HepG2 (cell line): ENCODE data around the gene CPNE4. TPM values are rescaled to one million over a fixed set of nuclear protein-coding genes. Genes with fewer than 3 reads are reported as not detected.

Source experiments
- ATAC-seq: fragments of 200-7000 bp; cut with Tn5 transposase; 3 replicates; pipeline ENCODE4 v1.9.1; 2020; ENCODE audit warnings: mild to moderate bottlenecking, moderate library complexity
- BruUV-seq: library from RNA; stranded (reverse); fragments of 400-500 nt; replicated peaks from 2 replicates; lab custom pipeline; 2021; lab: Mats Ljungman, UMichigan
- CTCF ChIA-PET: fragments of 300-600 bp; formaldehyde crosslinking; extraction: SDS; loops from one replicate; lab custom pipeline; 2021; ENCODE audit warnings: low total read pairs, inconsistent platforms, low intra/inter-chr PET ratio; lab: Yijun Ruan, JAX
- POLR2A ChIA-PET: fragments of 350-600 bp; sonication (Branson Sonifier 250); formaldehyde crosslinking; loops from one replicate; lab custom pipeline; 2020; ENCODE audit warnings: antibody characterized with exemption, inconsistent platforms; lab: Yijun Ruan, JAX
- DNase-seq: peaks from one replicate; pipeline ENCODE4 v3.0.0-alpha.2; 2015; ENCODE audit warnings: low spot score
- FAIRE-seq: peaks from 3 replicates; lab custom pipeline; 2011; peaks lifted over from hg19 to GRCh38; lab: Jason Lieb, UNC
- H2AFZ ChIP-seq: one replicate; pipeline ENCODE4 v1.6.1; 2011; ENCODE audit warnings: low read length, inconsistent platforms
- H3K27ac ChIP-seq: fragments of 300-600 bp; 3 replicates; pipeline ENCODE4 v1.8.0; 2011; ENCODE audit warnings: mixed run types, mild to moderate bottlenecking, mixed read lengths, low read length, inconsistent platforms; ENCODE audit not compliant: insufficient read depth; ENCODE audit errors: extremely low read length
- H3K27me3 ChIP-seq, 2 experiments: fragments of 200-600 bp in 1 of 2; 2 replicates in 1 of 2; 3 replicates in 1 of 2; pipeline versions ENCODE4 v1.6.0 to v1.8.0; 2011; ENCODE audit warnings: low read length in 2 of 2, mild to moderate bottlenecking in 2 of 2, moderate library complexity in 2 of 2, inconsistent platforms in 1 of 2; ENCODE audit not compliant: insufficient read depth in 2 of 2, control insufficient read depth in 1 of 2
- H3K36me3 ChIP-seq, 2 experiments: fragments of 200-600 bp in 1 of 2; replicated peaks in 1 of 2; 2 replicates in 1 of 2; 3 replicates in 1 of 2; pipeline versions ENCODE4 v1.5.1 to v1.8.0; 2011; ENCODE audit warnings: low read length in 2 of 2, inconsistent platforms in 1 of 2; ENCODE audit not compliant: insufficient read depth in 2 of 2, control insufficient read depth in 1 of 2
- H3K4me1 ChIP-seq: 2 replicates; pipeline ENCODE4 v1.5.1; 2012; ENCODE audit warnings: low read length, inconsistent platforms; ENCODE audit not compliant: insufficient read depth
- H3K4me2 ChIP-seq: 2 replicates; pipeline ENCODE4 v1.6.0; 2011; ENCODE audit warnings: low read depth, low read length, inconsistent platforms
- H3K4me3 ChIP-seq, 3 experiments: fragments of 200-600 bp in 1 of 3; sonication (generic), shearing (Covaris generic) in 1 of 3; replicated peaks in 1 of 3; 2 replicates each; pipeline ENCODE4 v1.5.1; 2011 to 2016; ENCODE audit warnings: low read length in 3 of 3, inconsistent platforms in 2 of 3, low read depth in 2 of 3, mild to moderate bottlenecking in 2 of 3, control low read depth in 1 of 3, mixed read lengths in 1 of 3; ENCODE audit not compliant: insufficient read depth in 1 of 3
- H3K79me2 ChIP-seq: one replicate; pipeline ENCODE4 v1.6.1; 2011; ENCODE audit warnings: low read length, inconsistent platforms; ENCODE audit not compliant: insufficient read depth
- H3K9ac ChIP-seq: 2 replicates; pipeline ENCODE4 v1.6.0; 2011; ENCODE audit warnings: mild to moderate bottlenecking, low read depth, low read length, inconsistent platforms; ENCODE audit not compliant: insufficient read depth
- H3K9me3 ChIP-seq: 2 replicates; pipeline ENCODE4 v1.5.1; 2012; ENCODE audit warnings: mild to moderate bottlenecking, low read length
- H4K20me1 ChIP-seq: 2 replicates; pipeline ENCODE4 v1.6.0; 2011; ENCODE audit warnings: inconsistent platforms, mild to moderate bottlenecking, low read length, moderate library complexity; ENCODE audit not compliant: insufficient read depth
- HOXA7 ChIP-seq: sonication (generic); formaldehyde crosslinking; IDR thresholded peaks from 2 replicates; pipeline ENCODE4 v1.8.1; 2022; ENCODE audit warnings: mild to moderate bottlenecking, missing genetic modification reagents, moderate library complexity
- MBNL3 ChIP-seq: fragments of 250-450 bp; sonication (Bioruptor Pico); conservative IDR thresholded peaks from 2 replicates; pipeline ENCODE4 v1.8.0; 2022; ENCODE audit warnings: mild to moderate bottlenecking, inconsistent platforms
- NR2C2 ChIP-seq: sonication (generic); formaldehyde crosslinking; IDR thresholded peaks from 2 replicates; pipeline ENCODE4 v1.4.0; 2020; ENCODE audit warnings: missing genetic modification reagents, mild to moderate bottlenecking, moderate library complexity, borderline replicate concordance
- THYN1 ChIP-seq: sonication (generic); formaldehyde crosslinking; IDR thresholded peaks from 2 replicates; pipeline ENCODE4 v1.8.1; 2023; ENCODE audit warnings: low read depth, mild to moderate bottlenecking, moderate library complexity, missing genetic modification reagents, borderline replicate concordance
- U2AF1 ChIP-seq: fragments of 200-400 bp; formaldehyde crosslinking; optimal IDR thresholded peaks from 2 replicates; pipeline ENCODE3; 2017; ENCODE audit warnings: mild to moderate bottlenecking, low read depth, low read length
- ZFP36 ChIP-seq: fragments of 150-350 bp; IDR thresholded peaks from 2 replicates; pipeline ENCODE4 v1.6.1; 2018; ENCODE audit warnings: borderline replicate concordance, low read length, low read depth; ENCODE audit not compliant: partially characterized antibody
- ZNF331 ChIP-seq: sonication (generic); formaldehyde crosslinking; IDR thresholded peaks from 2 replicates; pipeline ENCODE4 v1.4.0; 2020; ENCODE audit warnings: missing genetic modification reagents
- ZNF430 ChIP-seq: sonication (generic); formaldehyde crosslinking; IDR thresholded peaks from 2 replicates; pipeline ENCODE4 v1.9.0; 2021; ENCODE audit warnings: mild to moderate bottlenecking, missing genetic modification reagents
- ZNF614 ChIP-seq: IDR thresholded peaks from 2 replicates; pipeline ENCODE4 v1.6.1; 2018; ENCODE audit warnings: missing biosample characterization, missing genetic modification reagents, inconsistent platforms, borderline replicate concordance
- ZNF841 ChIP-seq: sonication (generic); formaldehyde crosslinking; IDR thresholded peaks from 2 replicates; pipeline ENCODE4 v1.8.1; 2023; ENCODE audit warnings: missing genetic modification reagents, borderline replicate concordance
- WGBS: methylation state at CpG from one replicate; pipeline ENCODE4 v1.1.6; 2017; ENCODE audit warnings: low lambda C conversion rate; 5-methylcytosine and 5-hydroxymethylcytosine counted together
- in situ Hi-C: cut with HindIII; loops from 2 replicates; pipeline ENCODE4 v1.10.0; 2017; ENCODE audit warnings: low pct_unique_long_range_greater_than_20kb; ENCODE audit not compliant: extremely low pct_ligation_motif_present
- intact Hi-C: fragments of 100-400 bp; cut with micrococcal nuclease; formaldehyde crosslinking; loops from one replicate; pipeline ENCODE4 v1.10.0; 2022; ENCODE audit not compliant: unreplicated experiment
- polyA plus RNA-seq, 8 experiments: library from polyadenylated mRNA; depleted of rRNA in 3 of 8; stranded (reverse) in 7 of 8; unstranded in 1 of 8; fragments of >200 nt; fragmentation: Illumina TruSeq in 4 of 8; extraction: Trizol in 4 of 8; gene quantifications; 2 replicates each; pipeline versions ENCODE4 v1.2.1 to v1.2.3, GENCODE V29; 2011 to 2016; ENCODE audit warnings: low read depth in 4 of 8, missing spikeins in 1 of 8, mixed read lengths in 1 of 8; ENCODE audit not compliant: insufficient read depth in 1 of 8
- total RNA-seq, 5 experiments: library from RNA; depleted of rRNA; stranded (reverse); fragments of >200 nt; fragmentation: Illumina TruSeq; extraction: Trizol; gene quantifications; 2 replicates each; pipeline ENCODE4 v1.2.3, GENCODE V29; 2016; ENCODE audit warnings: low read depth in 1 of 5
- TF ChIP-seq, protein P1 (sequence below): sonication (generic); formaldehyde crosslinking; IDR thresholded peaks from 2 replicates; pipeline ENCODE4 v1.4.0; 2020; ENCODE audit warnings: mild to moderate bottlenecking, low read depth, missing genetic modification reagents
- TF ChIP-seq, protein P2 (sequence below): sonication (generic); formaldehyde crosslinking; IDR thresholded peaks from 2 replicates; pipeline ENCODE4 v1.4.0; 2020; ENCODE audit warnings: missing genetic modification reagents, borderline replicate concordance

CPNE4 gene
- total and polyA plus RNA-seq, 2 of the 13 experiments (the other 11 are each of a cell fraction or from before 2014, with no cell fraction given) = not detected

GRCh38 chr3:131778526-131778925 is 256.3 kb downstream of the CPNE4 start:
- Histone ChIP-seq H3K27ac (no peak overlapping the region), H3K36me3 (no peaks in the 10 kb centered on the region), H3K4me3 (no peak overlapping the region), H3K27me3 (no peaks in the 10 kb centered on the region), H3K9me3 (no peaks in the 10 kb centered on the region), H3K4me2 (no peak overlapping the region), H2AFZ (no peak overlapping the region), H3K79me2 (no peaks in the 10 kb centered on the region), H3K4me1 (no peaks in the 10 kb centered on the region), H4K20me1 (no peaks in the 10 kb centered on the region), H3K9ac (no peak overlapping the region)
- FAIRE-seq (no peak), DNase-seq (no peak), ATAC-seq (no peak)
- intact Hi-C loops (no loop called here), in situ Hi-C loops (no loop called here)
- 0% methylated on average over 2 of the region's 2 CpGs for WGBS
- CTCF ChIA-PET = no interaction called here
- POLR2A ChIA-PET = no interaction called here
- no peak for TF ChIP-seq HOXA7 (CRISPR knock-in tag)
- TF ChIP-seq, protein P1, sequence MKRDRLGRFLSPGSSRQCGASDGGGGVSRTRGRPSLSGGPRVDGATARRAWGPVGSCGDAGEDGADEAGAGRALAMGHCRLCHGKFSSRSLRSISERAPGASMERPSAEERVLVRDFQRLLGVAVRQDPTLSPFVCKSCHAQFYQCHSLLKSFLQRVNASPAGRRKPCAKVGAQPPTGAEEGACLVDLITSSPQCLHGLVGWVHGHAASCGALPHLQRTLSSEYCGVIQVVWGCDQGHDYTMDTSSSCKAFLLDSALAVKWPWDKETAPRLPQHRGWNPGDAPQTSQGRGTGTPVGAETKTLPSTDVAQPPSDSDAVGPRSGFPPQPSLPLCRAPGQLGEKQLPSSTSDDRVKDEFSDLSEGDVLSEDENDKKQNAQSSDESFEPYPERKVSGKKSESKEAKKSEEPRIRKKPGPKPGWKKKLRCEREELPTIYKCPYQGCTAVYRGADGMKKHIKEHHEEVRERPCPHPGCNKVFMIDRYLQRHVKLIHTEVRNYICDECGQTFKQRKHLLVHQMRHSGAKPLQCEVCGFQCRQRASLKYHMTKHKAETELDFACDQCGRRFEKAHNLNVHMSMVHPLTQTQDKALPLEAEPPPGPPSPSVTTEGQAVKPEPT (CRISPR knock-in tag) = no peak
- TF ChIP-seq THYN1 (CRISPR knock-in tag) = no peak
- TF ChIP-seq, protein P2, sequence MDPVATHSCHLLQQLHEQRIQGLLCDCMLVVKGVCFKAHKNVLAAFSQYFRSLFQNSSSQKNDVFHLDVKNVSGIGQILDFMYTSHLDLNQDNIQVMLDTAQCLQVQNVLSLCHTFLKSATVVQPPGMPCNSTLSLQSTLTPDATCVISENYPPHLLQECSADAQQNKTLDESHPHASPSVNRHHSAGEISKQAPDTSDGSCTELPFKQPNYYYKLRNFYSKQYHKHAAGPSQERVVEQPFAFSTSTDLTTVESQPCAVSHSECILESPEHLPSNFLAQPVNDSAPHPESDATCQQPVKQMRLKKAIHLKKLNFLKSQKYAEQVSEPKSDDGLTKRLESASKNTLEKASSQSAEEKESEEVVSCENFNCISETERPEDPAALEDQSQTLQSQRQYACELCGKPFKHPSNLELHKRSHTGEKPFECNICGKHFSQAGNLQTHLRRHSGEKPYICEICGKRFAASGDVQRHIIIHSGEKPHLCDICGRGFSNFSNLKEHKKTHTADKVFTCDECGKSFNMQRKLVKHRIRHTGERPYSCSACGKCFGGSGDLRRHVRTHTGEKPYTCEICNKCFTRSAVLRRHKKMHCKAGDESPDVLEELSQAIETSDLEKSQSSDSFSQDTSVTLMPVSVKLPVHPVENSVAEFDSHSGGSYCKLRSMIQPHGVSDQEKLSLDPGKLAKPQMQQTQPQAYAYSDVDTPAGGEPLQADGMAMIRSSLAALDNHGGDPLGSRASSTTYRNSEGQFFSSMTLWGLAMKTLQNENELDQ (CRISPR knock-in tag) = no peak
- no peak for TF ChIP-seq MBNL3 (CRISPR knock-in tag)
- TF ChIP-seq ZNF430 (CRISPR knock-in tag) = no peak
- no peak for TF ChIP-seq ZNF614 (CRISPR knock-in tag)
- TF ChIP-seq ZNF331 = no peak
- TF ChIP-seq ZNF841 (CRISPR knock-in tag) = no peak
- TF ChIP-seq NR2C2 (CRISPR knock-in tag) = no peak
- TF ChIP-seq U2AF1 = no peak
- TF ChIP-seq ZFP36 = no peak
- no TSS peak for BruUV-seq
